Measurements from ENCODE around the gene IRAK1. TPM values are rescaled to one million over a fixed set of nuclear protein-coding genes. Genes with fewer than 3 reads are reported as not detected.
A peak's percentile ranks its signal among the peaks of the same experiment; 100 is the strongest.

IRAK1 gene
- total RNA-seq, 4 donors from 2014 or later: 36.4 to 53.1 (median 42.8) TPM

- intact Hi-C loops (cut with DNase I): no loop called here
- no peak overlapping the region for H3K4me3 ChIP-seq (replicated peaks in 1 of 3)
- no peaks in the 10 kb centered on the region for H3K27me3 ChIP-seq
- TF ChIP-seq CTCF (IDR thresholded peaks at IDR 0.05) (no peak), POLR2A (IDR thresholded peaks at IDR 0.05) (no peak)
- H3K27ac ChIP-seq: no peak overlapping the region
- DNase-seq: no peak
- 91 to 97% methylated on average over 26 of the region's 29 CpGs for WGBS, 2 donors
- no peaks in the 10 kb centered on the region for H3K9me3 ChIP-seq
- peaks cover 10 to 14% of the 10 kb centered on the region in 2 donors for H3K36me3 ChIP-seq
- peaks cover 7 to 44% of the 10 kb centered on the region in 2 donors for H3K4me1 ChIP-seq
Measured at GRCh38 chrX:154030715-154031305, 11.1 kb upstream of the IRAK1 start.

- peaks cover 10 to 14% of the 10 kb centered on the region in 2 donors for H3K36me3 ChIP-seq
- intact Hi-C loops (cut with DNase I): no loop called here
- no peaks in the 10 kb centered on the region for H3K9me3 ChIP-seq
- H3K27me3 ChIP-seq: no peaks in the 10 kb centered on the region
- no peak overlapping the region for H3K4me3 ChIP-seq (replicated peaks in 1 of 3)
- WGBS, 2 donors: 90 to 93% methylated on average over 4 to 13 of the region's 20 CpGs
- peaks cover 7 to 41% of the 10 kb centered on the region in 2 donors for H3K4me1 ChIP-seq
- DNase-seq: no peak
- TF ChIP-seq CTCF (IDR thresholded peaks at IDR 0.05) (no peak), POLR2A (IDR thresholded peaks at IDR 0.05) (no peak)
- H3K27ac ChIP-seq: no peak overlapping the region
Measured at GRCh38 chrX:154030266-154030665, 10.6 kb upstream of the IRAK1 start.

GRCh38 chrX:154029439-154029838 lies 9.7 kb upstream of the IRAK1 start:
- H3K27me3 ChIP-seq: no peaks in the 10 kb centered on the region
- DNase-seq: peak; percentile 24 to 51
- peaks cover 7 to 39% of the 10 kb centered on the region in 2 donors for H3K4me1 ChIP-seq
- no peak overlapping the region for H3K4me3 ChIP-seq (replicated peaks in 1 of 3)
- peaks cover 10 to 14% of the 10 kb centered on the region in 2 donors for H3K36me3 ChIP-seq
- TF ChIP-seq POLR2A (IDR thresholded peaks at IDR 0.05) (no peak), CTCF (IDR thresholded peaks at IDR 0.05) (no peak)
- no peaks in the 10 kb centered on the region for H3K9me3 ChIP-seq
- WGBS, 2 donors: 83% methylated on average over 5 of the region's 8 CpGs; no CpG with 5 or more reads in 1 of the 2 donors
- H3K27ac ChIP-seq: no peak overlapping the region
- intact Hi-C loops (cut with DNase I): no loop called here

- Histone ChIP-seq H3K9me3 (no peaks in the 10 kb centered on the region), H3K36me3 (peaks cover 10 to 14% of the 10 kb centered on the region in 2 donors), H3K4me3 (replicated peaks in 1 of 3) (no peak overlapping the region), H3K4me1 (peaks cover 7 to 41% of the 10 kb centered on the region in 2 donors), H3K27me3 (no peaks in the 10 kb centered on the region), H3K27ac (no peak overlapping the region)
- TF ChIP-seq POLR2A (IDR thresholded peaks at IDR 0.05) (no peak), CTCF (IDR thresholded peaks at IDR 0.05) (no peak)
- DNase-seq: no peak
- WGBS, 2 donors: 83 to 84% methylated on average over 5 to 10 of the region's 13 CpGs
- intact Hi-C loops (cut with DNase I): no loop called here
Measured at GRCh38 chrX:154028502-154029184, 8.9 kb upstream of the IRAK1 start.

DNA sequence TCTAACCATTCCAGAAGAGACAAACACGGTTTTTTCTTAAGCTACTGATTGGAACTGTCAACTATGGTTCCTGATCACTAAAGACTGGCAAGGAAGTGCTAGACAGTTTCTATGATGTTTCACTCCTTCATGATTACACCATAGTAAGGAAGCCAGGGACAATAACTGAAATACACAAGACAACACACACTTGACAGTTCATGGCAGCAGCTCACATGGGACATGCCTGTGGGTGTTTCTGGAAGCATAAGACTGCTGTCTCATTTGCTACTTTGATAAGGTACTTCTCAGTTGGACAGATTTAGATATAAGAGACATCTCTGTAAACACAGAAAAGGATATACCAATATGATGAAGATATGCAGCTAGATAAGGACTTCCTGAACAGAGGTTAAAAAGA lies 8.3 kb upstream of the IRAK1 start:
- WGBS, 2 donors: 75 to 86% methylated on average over 1 of the region's 1 CpG
- Histone ChIP-seq H3K27ac (no peak overlapping the region), H3K27me3 (no peaks in the 10 kb centered on the region), H3K36me3 (peaks cover 10 to 14% of the 10 kb centered on the region in 2 donors), H3K4me3 (replicated peaks in 1 of 3) (no peak overlapping the region), H3K4me1 (peaks cover 7 to 41% of the 10 kb centered on the region in 2 donors), H3K9me3 (no peaks in the 10 kb centered on the region)
- TF ChIP-seq POLR2A (IDR thresholded peaks at IDR 0.05) (no peak), CTCF (IDR thresholded peaks at IDR 0.05) (no peak)
- no peak for DNase-seq
- intact Hi-C loops (cut with DNase I): no loop called here
